Fibroblast of villous mesenchyme (primary cell): ENCODE data around the gene AARS1. TPM values are rescaled to one million over a fixed set of nuclear protein-coding genes. Genes with fewer than 3 reads are reported as not detected.

ENCODE experiments used
- small RNA-seq: library from RNA; depleted of rRNA; stranded (forward); fragments of <200 nt; gene quantifications from one replicate; pipeline ENCODE3, GENCODE V24; 2012
- total RNA-seq: library from RNA; depleted of rRNA; stranded (reverse); fragments of >200 nt; gene quantifications from 2 replicates; pipeline ENCODE4 v1.2.3, GENCODE V29; 2012

AARS1 gene
- total RNA-seq, 1 donor: 113 TPM

Small RNAs within 50 kb of the gene (small RNA-seq; reads per million reads assigned to genes)
- not detected for gene AC009060.2
- gene RN7SL279P: not detected

Other genes starting within 250 kb of the AARS1 start
- gene PDPR, start 175.2 kb downstream of the AARS1 start, total RNA-seq: 24.5 and 31.1 TPM in 2 replicates
- under 0.01 and 0.43 TPM in 2 replicates for gene CLEC18C, start 115.7 kb downstream of the AARS1 start, total RNA-seq
- gene EXOSC6, start 37.6 kb downstream of the AARS1 start, total RNA-seq: 32.0 and 32.9 TPM in 2 replicates
- 23.7 and 29.0 TPM in 2 replicates for gene DDX19B, start 9.7 kb upstream of the AARS1 start, total RNA-seq
- gene DDX19A, start 57.4 kb upstream of the AARS1 start, total RNA-seq: 41.6 and 49.7 TPM in 2 replicates
- gene ST3GAL2, start 149.6 kb upstream of the AARS1 start, total RNA-seq: 42.7 and 51.2 TPM in 2 replicates
- 9.0 and 9.5 TPM in 2 replicates for gene FCSK, start 165.1 kb upstream of the AARS1 start, total RNA-seq
- gene COG4, start 234.0 kb upstream of the AARS1 start, total RNA-seq: 57.0 and 64.8 TPM in 2 replicates
- gene SF3B3, start 234.3 kb upstream of the AARS1 start, total RNA-seq: 111 and 154 TPM in 2 replicates